ENCODE data around the gene DDX42.
"Not testable (repeated sequence)": the region's sequence is repeated elsewhere in the genome, so short reads cannot be mapped to it uniquely, and the experiment has no call there.

DNA sequence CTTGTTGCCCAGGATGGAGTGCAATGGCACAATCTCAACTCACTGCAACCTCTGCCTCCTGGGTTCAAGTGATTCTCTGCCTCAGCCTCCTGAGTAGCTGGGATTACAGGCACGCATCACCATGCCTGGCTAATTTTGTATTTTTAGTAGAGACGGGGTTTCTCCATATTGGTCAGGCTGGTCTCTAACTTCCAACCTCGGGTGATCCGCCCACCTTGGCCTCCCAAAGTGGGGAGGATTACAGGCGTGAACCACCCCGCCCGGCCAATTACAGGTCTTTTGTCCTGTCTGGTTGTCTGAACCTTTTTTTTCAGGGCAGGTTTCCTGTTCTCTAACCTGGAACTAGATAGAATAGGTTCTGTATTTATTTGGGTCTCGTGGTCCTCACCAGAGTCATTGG is 82.5 kb downstream of the DDX42 start:
- TF ChIP-seq, protein P1, sequence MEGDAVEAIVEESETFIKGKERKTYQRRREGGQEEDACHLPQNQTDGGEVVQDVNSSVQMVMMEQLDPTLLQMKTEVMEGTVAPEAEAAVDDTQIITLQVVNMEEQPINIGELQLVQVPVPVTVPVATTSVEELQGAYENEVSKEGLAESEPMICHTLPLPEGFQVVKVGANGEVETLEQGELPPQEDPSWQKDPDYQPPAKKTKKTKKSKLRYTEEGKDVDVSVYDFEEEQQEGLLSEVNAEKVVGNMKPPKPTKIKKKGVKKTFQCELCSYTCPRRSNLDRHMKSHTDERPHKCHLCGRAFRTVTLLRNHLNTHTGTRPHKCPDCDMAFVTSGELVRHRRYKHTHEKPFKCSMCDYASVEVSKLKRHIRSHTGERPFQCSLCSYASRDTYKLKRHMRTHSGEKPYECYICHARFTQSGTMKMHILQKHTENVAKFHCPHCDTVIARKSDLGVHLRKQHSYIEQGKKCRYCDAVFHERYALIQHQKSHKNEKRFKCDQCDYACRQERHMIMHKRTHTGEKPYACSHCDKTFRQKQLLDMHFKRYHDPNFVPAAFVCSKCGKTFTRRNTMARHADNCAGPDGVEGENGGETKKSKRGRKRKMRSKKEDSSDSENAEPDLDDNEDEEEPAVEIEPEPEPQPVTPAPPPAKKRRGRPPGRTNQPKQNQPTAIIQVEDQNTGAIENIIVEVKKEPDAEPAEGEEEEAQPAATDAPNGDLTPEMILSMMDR (IDR thresholded peaks at IDR 0.05), result not testable (repeated sequence)
- not testable (repeated sequence) for TF ChIP-seq EP300, POLR2A (IDR thresholded peaks at IDR 0.05)
